LNCaP clone FGC (cell line): ENCODE data around the gene PDIA2.

Experiments
- DNase-seq: peaks from one replicate; pipeline ENCODE4 v3.0.0-alpha.2; 2011; ENCODE audit warnings: low read depth
- H3K4me3 ChIP-seq: 2 replicates; pipeline ENCODE4 v1.5.1; 2011; ENCODE audit warnings: mild to moderate bottlenecking, low read depth, low read length, control low read depth
- TF ChIP-seq, protein P1 (sequence below): IDR thresholded peaks from 2 replicates; pipeline ENCODE4 v1.5.1; 2012; ENCODE audit warnings: mild to moderate bottlenecking; ENCODE audit not compliant: control insufficient read depth, insufficient read depth; ENCODE audit errors: extremely low read depth

Gene PDIA2

DNA sequence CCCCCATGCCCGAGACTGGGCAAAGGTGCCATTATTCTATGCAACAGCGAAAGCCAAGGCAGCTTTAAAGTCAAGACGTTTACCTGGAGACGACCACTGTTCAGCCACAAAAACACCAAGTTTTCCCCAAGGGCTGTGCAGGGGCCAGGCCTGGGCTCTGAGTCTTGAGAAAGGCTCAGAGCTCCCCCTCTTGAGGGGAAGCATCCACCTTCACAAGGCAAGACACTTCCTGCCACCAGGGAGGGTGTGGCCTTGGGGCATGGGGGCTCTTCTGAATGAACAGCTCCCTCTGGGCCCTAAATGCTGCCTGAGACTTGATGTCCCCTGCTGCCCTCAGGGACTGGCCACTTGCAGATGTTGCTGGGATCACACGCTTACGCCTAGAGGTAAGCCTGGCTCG is 26.5 kb downstream of the PDIA2 start:
- H3K4me3 ChIP-seq = no peak overlapping the region
- DNase-seq = no peak
- TF ChIP-seq, protein P1, sequence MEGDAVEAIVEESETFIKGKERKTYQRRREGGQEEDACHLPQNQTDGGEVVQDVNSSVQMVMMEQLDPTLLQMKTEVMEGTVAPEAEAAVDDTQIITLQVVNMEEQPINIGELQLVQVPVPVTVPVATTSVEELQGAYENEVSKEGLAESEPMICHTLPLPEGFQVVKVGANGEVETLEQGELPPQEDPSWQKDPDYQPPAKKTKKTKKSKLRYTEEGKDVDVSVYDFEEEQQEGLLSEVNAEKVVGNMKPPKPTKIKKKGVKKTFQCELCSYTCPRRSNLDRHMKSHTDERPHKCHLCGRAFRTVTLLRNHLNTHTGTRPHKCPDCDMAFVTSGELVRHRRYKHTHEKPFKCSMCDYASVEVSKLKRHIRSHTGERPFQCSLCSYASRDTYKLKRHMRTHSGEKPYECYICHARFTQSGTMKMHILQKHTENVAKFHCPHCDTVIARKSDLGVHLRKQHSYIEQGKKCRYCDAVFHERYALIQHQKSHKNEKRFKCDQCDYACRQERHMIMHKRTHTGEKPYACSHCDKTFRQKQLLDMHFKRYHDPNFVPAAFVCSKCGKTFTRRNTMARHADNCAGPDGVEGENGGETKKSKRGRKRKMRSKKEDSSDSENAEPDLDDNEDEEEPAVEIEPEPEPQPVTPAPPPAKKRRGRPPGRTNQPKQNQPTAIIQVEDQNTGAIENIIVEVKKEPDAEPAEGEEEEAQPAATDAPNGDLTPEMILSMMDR = no peak

DNA sequence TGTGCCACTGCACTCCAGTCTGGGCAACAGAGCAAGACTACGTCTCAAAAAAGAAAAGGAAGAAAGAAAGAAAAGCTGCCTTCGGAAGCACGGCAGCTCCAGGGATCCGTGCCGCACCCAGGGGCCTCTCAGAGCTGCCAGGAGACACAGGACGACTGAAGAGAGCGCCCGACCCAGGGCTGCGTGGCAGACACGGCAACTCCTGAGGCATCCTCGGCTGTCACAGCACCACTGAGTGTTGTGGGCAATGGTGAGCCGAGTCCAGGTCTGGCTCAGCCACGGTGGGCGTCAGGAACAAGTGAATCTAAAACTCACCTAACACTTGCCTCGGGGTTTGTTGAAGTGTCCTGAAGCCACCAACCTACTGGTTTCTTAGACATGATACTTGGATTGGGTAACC is 28.8 kb downstream of the PDIA2 start:
- H3K4me3 ChIP-seq = no peak overlapping the region
- DNase-seq = no peak
- TF ChIP-seq, protein P1 = no peak

DNA sequence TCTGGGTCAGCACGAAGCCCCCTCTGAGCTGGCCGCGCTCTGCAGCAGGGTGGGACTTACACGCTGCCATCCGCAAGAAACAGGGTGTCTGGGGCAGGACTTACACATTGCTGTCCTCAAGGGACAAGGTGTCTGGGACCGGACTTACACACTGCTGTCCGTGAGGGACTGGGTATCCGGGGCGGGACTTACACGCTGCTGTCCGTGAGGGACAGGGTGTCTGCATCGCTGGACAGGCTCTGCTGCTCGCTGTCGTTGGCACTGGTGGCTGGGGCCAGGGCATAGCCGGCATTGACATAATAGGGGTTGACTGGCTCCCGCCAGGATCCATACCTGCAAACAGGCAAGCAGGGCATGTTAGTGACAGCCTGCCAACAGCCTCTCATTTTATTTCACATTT is 31.4 kb downstream of the PDIA2 start:
- DNase-seq = no peak
- no peak overlapping the region for H3K4me3 ChIP-seq
- TF ChIP-seq, protein P1 = no peak

DNA sequence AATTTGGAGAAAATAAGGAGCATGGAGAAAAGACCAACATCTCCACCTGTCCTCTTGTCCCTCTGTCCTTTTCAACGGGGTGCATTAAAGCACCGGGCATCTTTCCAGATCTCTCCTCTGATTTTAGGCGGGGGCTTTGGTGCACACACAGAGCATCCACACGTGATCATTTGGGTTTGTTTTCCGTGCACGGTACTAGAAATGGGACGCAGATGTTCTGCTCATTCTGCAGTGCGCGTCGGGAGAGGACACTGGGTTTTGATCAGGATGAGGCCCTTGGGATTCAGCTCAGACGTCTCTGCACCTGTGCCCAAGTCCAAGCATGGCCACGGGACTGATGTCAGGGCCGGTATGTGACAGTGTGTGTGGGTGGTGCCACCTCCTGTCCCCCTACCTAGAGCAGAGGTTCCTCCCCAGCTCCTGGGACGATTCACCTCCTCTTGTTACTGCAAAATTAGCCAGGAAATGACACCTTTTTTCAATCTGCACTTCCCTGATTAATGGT is 31.9 kb downstream of the PDIA2 start:
- TF ChIP-seq, protein P1 = no peak
- H3K4me3 ChIP-seq = no peak overlapping the region
- DNase-seq = no peak

DNA sequence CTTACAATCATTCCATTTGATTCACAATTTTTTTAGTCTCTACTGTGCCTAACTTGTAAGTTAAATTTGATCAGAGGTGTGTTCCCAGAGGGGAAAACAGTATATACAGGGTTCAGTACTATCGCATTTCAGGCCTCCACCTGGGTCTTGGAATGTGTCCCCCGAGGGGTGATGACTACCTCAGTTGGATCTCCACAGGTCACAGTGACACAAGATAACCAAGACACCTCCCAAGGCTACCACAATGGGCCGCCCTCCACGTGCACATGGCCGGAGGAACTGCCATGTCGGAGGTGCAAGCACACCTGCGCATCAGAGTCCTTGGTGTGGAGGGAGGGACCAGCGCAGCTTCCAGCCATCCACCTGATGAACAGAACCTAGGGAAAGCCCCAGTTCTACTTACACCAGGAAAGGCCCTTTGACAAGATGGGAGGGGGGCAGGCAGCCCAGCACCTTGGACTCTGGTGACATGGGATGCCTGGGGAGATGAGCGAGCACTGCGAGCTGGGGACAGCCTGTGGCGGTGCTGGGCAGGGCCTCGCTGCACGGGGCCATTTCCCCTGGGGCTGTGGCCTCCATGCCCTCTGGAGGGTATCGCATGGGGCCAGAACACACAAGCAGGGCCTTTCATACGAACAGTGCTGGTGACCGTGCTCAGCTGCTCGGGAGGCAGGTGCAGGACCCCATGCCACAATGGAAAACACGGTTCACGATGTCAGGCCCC is 33.9 kb downstream of the PDIA2 start:
- H3K4me3 ChIP-seq = no peak overlapping the region
- TF ChIP-seq, protein P1 = no peak
- DNase-seq = no peak

DNA sequence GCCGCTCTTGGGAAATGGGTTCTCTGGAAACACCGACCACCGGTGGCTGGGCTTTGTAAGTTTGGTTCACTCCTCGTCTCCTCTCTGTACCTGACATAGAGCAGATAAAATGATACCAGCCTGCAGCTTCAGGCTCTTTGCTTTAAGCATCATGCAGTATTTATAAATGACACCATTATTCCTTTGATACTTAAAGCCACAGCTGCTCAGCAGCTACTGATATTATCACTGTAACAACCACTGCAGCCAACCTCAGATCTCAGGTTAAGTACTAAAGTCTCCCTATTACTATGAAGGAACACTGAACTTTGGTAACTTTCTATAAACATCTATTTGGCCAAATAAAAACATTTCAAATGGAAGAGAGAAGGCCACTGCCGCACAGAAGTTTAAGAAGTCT is 34.6 kb downstream of the PDIA2 start:
- no peak overlapping the region for H3K4me3 ChIP-seq
- no peak for DNase-seq

More for the DNA sequence above, 34.6 kb downstream of the PDIA2 start:
- TF ChIP-seq, protein P1 = no peak
